ENCODE results near the gene CDH4. TPM values are rescaled to one million over a fixed set of nuclear protein-coding genes. Genes with fewer than 3 reads are reported as not detected.

CDH4 gene
- total RNA-seq, 4 donors from 2014 or later: 0.71 to 4.2 (median 2.9) TPM

DNA sequence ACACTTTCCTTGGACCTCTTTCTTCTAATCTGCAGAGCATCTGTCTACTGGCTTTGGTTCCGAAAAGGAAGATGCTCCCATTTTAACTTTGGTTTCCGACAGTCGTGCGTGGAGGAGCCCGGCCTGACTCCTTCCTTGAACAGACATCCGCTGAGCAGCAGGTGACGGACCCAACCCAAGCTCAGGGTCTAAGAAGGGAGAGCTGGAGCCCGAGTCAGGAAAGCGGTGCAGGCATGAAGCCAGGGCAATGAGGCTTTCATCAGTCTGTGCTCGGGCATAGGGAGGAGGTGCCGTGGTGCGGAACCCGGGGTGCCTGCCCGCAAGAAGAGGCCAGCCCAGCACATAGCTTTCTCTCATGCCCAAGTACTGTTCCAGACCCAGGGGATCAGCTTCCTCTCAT lies 109.4 kb downstream of the CDH4 start:
- TF ChIP-seq, protein P1, sequence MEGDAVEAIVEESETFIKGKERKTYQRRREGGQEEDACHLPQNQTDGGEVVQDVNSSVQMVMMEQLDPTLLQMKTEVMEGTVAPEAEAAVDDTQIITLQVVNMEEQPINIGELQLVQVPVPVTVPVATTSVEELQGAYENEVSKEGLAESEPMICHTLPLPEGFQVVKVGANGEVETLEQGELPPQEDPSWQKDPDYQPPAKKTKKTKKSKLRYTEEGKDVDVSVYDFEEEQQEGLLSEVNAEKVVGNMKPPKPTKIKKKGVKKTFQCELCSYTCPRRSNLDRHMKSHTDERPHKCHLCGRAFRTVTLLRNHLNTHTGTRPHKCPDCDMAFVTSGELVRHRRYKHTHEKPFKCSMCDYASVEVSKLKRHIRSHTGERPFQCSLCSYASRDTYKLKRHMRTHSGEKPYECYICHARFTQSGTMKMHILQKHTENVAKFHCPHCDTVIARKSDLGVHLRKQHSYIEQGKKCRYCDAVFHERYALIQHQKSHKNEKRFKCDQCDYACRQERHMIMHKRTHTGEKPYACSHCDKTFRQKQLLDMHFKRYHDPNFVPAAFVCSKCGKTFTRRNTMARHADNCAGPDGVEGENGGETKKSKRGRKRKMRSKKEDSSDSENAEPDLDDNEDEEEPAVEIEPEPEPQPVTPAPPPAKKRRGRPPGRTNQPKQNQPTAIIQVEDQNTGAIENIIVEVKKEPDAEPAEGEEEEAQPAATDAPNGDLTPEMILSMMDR (IDR thresholded peaks at IDR 0.05): no peak
- no peak for TF ChIP-seq POLR2A (IDR thresholded peaks at IDR 0.05)
- intact Hi-C loops (cut with DNase I; ENCODE audit: low total_unique reads): no loop called here
- 52 to 83% methylated on average over 14 of the region's 14 CpGs for WGBS, 2 donors
- no peak for DNase-seq (ENCODE audit: low spot score in 2 of 2)
- H3K4me3 ChIP-seq (ENCODE audit: low read depth, poor library complexity, severe bottlenecking): no peak overlapping the region

DNA sequence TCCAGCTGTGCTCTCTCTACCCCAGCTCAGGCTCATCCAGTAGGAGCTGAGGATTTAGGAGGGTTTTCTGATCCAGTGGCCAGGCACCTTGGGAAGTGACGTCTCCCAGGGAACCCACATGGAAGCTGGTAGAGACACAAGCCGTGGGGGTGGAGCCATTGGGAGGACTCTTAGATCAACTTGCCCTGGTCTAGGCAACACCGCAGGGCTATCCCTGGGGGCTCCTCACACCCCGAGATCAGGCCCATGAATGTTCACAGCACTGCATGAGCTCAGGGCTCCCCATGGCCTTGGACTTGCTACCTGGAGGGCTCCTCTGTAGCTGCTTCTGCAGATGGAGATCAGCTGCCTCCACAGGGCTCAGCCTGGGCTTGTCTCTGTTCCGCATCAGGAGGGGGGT lies 112.1 kb downstream of the CDH4 start:
- DNase-seq (ENCODE audit: low spot score in 2 of 2): no peak
- H3K4me3 ChIP-seq (ENCODE audit: low read depth, poor library complexity, severe bottlenecking): no peak overlapping the region
- TF ChIP-seq, protein P1 (IDR thresholded peaks at IDR 0.05): no peak
- TF ChIP-seq POLR2A (IDR thresholded peaks at IDR 0.05): no peak
- 83 to 84% methylated on average over 4 to 5 of the region's 5 CpGs for WGBS, 2 donors
- intact Hi-C loops (cut with DNase I; ENCODE audit: low total_unique reads): no loop called here

DNA sequence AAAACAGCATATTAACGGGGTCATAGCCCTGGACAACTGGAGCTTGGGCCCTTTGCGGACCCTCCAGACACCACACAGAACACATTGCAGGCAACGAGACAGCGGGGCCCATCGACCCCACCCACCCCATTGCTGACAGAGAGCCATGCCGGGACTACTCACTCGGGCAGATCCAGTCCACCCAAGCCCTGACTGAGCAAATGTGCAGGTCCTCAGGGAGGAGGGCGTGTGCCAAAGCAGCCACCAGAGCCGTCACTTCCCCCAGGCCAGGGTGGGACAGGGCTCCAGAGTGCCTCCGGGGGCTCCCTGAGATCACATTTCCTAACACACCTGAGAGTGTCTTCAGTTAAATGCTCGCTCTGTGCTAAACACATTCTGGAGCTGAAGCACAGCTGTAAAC lies 114.9 kb downstream of the CDH4 start:
- 56 to 70% methylated on average over 11 of the region's 11 CpGs for WGBS, 2 donors
- H3K4me3 ChIP-seq (ENCODE audit: low read depth, poor library complexity, severe bottlenecking): no peak overlapping the region
- no peak for DNase-seq (ENCODE audit: low spot score in 2 of 2)
- intact Hi-C loops (cut with DNase I; ENCODE audit: low total_unique reads): no loop called here
- no peak for TF ChIP-seq POLR2A (IDR thresholded peaks at IDR 0.05)
- TF ChIP-seq, protein P1 (IDR thresholded peaks at IDR 0.05): no peak

DNA sequence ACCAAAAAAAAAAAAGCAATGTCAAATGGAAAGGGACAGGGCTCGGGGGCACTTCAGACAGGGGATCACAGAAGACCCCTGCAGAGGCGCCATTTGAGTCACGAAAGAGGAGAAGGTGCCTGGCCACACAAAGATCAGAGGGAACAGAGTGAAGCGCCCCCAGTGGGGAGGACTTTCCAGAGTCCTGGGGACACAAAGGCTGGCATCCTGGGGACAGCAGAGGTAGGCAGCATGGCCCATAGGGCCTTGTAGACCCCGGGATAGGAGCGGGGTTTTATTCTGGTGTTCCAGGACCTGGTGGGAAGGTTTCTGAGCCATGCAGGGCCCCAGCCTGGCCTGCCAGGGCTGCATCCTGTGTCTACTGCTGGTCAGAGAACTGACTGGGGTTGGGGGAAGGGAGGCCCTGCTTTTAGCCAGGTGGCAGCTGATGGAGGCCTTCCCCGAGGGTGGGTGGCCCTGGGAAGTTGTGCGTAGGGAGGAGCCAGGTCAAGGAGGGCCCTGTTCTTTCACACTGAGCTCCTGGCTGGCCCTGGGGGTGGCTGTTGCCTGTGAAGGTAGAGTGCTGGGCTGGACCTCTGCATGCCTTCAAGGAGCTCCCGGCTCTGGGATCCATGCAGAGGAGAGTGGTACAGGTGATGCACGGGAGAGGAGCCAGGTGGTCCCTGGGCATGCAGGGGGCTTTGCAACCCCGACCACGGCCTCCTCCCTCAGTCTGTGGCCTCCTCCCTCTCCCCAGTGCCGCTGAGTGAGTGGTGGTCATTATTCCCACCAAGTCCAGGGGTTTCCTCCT lies 117.9 kb downstream of the CDH4 start:
- TF ChIP-seq, protein P1 (IDR thresholded peaks at IDR 0.05): no peak
- no peak for TF ChIP-seq POLR2A (IDR thresholded peaks at IDR 0.05)
- DNase-seq (ENCODE audit: low spot score in 2 of 2): no peak
- H3K4me3 ChIP-seq (ENCODE audit: low read depth, poor library complexity, severe bottlenecking): no peak overlapping the region
- WGBS, 2 donors: 89 to 90% methylated on average over 11 to 13 of the region's 13 CpGs
- intact Hi-C loops (cut with DNase I; ENCODE audit: low total_unique reads): no loop called here

DNA sequence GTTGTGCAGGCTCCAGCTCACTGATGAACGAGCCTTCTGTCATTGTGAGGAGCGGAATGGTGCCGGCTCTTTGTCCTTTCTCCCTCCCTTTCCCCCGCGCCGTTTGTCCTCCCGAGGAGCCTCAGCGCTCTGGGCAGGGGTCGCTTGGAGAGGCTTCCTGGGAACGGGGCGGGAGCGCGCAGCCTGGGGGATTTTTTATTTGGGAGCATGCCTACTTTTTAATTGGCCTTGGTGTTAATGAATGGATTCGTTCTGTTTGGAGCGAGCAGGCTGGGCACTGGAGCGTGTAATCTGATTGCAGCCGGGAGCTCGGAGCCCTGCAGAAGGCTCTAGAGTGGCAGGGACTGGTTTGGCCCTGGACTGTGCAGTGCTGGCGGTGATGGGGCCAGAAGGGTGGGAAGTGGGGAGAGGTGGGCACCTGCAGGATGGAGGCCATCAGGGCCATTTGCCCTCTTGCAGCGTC lies 118.8 kb downstream of the CDH4 start:
- intact Hi-C loops (cut with DNase I; ENCODE audit: low total_unique reads): no loop called here
- no peak overlapping the region for H3K4me3 ChIP-seq (ENCODE audit: low read depth, poor library complexity, severe bottlenecking)
- no peak for TF ChIP-seq POLR2A (IDR thresholded peaks at IDR 0.05)
- TF ChIP-seq, protein P1 (IDR thresholded peaks at IDR 0.05): no peak
- WGBS, 2 donors: 47 to 62% methylated on average over 20 of the region's 20 CpGs
- no peak for DNase-seq (ENCODE audit: low spot score in 2 of 2)
